ENCODE results near the gene TBCK. TPM values are rescaled to one million over a fixed set of nuclear protein-coding genes. Genes with fewer than 3 reads are reported as not detected.

TBCK gene
- total RNA-seq, 1 experiment from 2014 or later, result 22.3 TPM

DNA sequence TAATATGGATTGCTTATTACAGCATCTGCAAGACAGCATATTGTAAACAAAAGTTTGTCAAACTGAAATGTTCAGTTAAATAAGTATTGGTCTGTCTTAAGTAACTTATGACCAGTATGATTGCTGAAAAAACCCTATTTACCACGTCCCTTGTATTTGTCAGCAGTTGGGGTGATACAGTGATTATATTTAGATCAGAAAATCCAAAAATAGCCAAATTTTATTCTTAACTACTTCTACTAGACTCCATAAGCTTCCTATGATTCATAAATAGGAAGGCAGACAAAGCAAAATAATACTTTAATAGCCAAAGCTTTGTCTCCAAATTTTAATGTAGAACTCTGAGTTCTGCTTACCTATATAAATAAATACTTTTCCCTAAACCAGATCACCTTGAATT lies 45.3 kb downstream of the TBCK start:
- ChIA-PET CTCF (interaction anchor here (1.4 kb wide), 1 partner anchor 33 kb away, joined by 3 read pairs; no protein-coding TSS in a partner anchor), RAD21 (ENCODE audit: low non-redundant PET in 1 of 2, low total read pairs in 2 of 2, uncharacterized antibody in 2 of 2, unreplicated experiment in 2 of 2) (no interaction called here), POLR2A (no interaction called here)
- H3K4me2 ChIP-seq (ENCODE audit: low read length), result no peak overlapping the region
- intact Hi-C loops (cut with micrococcal nuclease), result no loop called here
- DNase-seq (ENCODE audit: low read depth, low spot score) (no peak), ATAC-seq (no peak)
- no peaks in the 10 kb centered on the region for H3K9me3 ChIP-seq (ENCODE audit: control insufficient read depth in 1 of 2, insufficient read depth in 1 of 2, low read depth in 1 of 2, low read length in 2 of 2)
- no peak overlapping the region for H3K4me3 ChIP-seq (replicated peaks in 1 of 2; ENCODE audit: low read depth in 1 of 2, low read length in 2 of 2)
- BruUV-seq (replicated peaks), result no TSS peak
- H3K9me2 ChIP-seq (ENCODE audit: insufficient read depth), result no peaks in the 10 kb centered on the region
- no peaks in the 10 kb centered on the region for H3K79me2 ChIP-seq (ENCODE audit: insufficient read depth, low read length)
- no peaks in the 10 kb centered on the region for H3K4me1 ChIP-seq (ENCODE audit: control insufficient read depth in 1 of 2, insufficient read depth in 2 of 2, low read length in 2 of 2)
- no peaks in the 10 kb centered on the region for H3K36me3 ChIP-seq (ENCODE audit: control insufficient read depth in 1 of 2, insufficient read depth in 2 of 2, low read length in 2 of 2)
- no peak overlapping the region for H3K27ac ChIP-seq (ENCODE audit: low read depth, low read length)
- no peak overlapping the region for H3K9ac ChIP-seq (ENCODE audit: low read length)
- H4K20me1 ChIP-seq (ENCODE audit: insufficient read depth), result no peaks in the 10 kb centered on the region
- no peak overlapping the region for H2AFZ ChIP-seq (ENCODE audit: low read depth, low read length, poor library complexity, severe bottlenecking)
- H3K27me3 ChIP-seq (ENCODE audit: insufficient read depth, low read length), result no peaks in the 10 kb centered on the region
- TF ChIP-seq SIN3A (IDR thresholded peaks at IDR 0.05; ENCODE audit: low read depth) (no peak), SP1 (IDR thresholded peaks at IDR 0.05; ENCODE audit: low read depth) (no peak), POLR2AphosphoS5 (IDR thresholded peaks at IDR 0.05; ENCODE audit: low read depth, low read length) (no peak), ELF1 (IDR thresholded peaks at IDR 0.05; ENCODE audit: borderline replicate concordance, low read depth) (no peak), RAD21 (IDR thresholded peaks at IDR 0.05; ENCODE audit: low read depth) (no peak), TCF7L2 (IDR thresholded peaks at IDR 0.05; ENCODE audit: borderline replicate concordance, extremely low read depth, insufficient read depth, insufficient read length) (no peak), EZH2 (IDR thresholded peaks at IDR 0.05) (no peak), EZH2phosphoT487 (IDR thresholded peaks at IDR 0.05; ENCODE audit: borderline replicate concordance) (no peak), ZFX (IDR thresholded peaks at IDR 0.05) (no peak)
- TF ChIP-seq, protein P1, sequence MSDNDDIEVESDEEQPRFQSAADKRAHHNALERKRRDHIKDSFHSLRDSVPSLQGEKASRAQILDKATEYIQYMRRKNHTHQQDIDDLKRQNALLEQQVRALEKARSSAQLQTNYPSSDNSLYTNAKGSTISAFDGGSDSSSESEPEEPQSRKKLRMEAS (IDR thresholded peaks at IDR 0.05), result no peak
- TF ChIP-seq, protein P2, sequence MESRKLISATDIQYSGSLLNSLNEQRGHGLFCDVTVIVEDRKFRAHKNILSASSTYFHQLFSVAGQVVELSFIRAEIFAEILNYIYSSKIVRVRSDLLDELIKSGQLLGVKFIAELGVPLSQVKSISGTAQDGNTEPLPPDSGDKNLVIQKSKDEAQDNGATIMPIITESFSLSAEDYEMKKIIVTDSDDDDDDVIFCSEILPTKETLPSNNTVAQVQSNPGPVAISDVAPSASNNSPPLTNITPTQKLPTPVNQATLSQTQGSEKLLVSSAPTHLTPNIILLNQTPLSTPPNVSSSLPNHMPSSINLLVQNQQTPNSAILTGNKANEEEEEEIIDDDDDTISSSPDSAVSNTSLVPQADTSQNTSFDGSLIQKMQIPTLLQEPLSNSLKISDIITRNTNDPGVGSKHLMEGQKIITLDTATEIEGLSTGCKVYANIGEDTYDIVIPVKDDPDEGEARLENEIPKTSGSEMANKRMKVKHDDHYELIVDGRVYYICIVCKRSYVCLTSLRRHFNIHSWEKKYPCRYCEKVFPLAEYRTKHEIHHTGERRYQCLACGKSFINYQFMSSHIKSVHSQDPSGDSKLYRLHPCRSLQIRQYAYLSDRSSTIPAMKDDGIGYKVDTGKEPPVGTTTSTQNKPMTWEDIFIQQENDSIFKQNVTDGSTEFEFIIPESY (IDR thresholded peaks at IDR 0.05; ENCODE audit: extremely low read depth, insufficient replicate concordance, low read length), result no peak
- TF ChIP-seq, protein P3, sequence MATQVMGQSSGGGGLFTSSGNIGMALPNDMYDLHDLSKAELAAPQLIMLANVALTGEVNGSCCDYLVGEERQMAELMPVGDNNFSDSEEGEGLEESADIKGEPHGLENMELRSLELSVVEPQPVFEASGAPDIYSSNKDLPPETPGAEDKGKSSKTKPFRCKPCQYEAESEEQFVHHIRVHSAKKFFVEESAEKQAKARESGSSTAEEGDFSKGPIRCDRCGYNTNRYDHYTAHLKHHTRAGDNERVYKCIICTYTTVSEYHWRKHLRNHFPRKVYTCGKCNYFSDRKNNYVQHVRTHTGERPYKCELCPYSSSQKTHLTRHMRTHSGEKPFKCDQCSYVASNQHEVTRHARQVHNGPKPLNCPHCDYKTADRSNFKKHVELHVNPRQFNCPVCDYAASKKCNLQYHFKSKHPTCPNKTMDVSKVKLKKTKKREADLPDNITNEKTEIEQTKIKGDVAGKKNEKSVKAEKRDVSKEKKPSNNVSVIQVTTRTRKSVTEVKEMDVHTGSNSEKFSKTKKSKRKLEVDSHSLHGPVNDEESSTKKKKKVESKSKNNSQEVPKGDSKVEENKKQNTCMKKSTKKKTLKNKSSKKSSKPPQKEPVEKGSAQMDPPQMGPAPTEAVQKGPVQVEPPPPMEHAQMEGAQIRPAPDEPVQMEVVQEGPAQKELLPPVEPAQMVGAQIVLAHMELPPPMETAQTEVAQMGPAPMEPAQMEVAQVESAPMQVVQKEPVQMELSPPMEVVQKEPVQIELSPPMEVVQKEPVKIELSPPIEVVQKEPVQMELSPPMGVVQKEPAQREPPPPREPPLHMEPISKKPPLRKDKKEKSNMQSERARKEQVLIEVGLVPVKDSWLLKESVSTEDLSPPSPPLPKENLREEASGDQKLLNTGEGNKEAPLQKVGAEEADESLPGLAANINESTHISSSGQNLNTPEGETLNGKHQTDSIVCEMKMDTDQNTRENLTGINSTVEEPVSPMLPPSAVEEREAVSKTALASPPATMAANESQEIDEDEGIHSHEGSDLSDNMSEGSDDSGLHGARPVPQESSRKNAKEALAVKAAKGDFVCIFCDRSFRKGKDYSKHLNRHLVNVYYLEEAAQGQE (IDR thresholded peaks at IDR 0.05; ENCODE audit: low read depth), result no peak
- TF ChIP-seq, protein P4, sequence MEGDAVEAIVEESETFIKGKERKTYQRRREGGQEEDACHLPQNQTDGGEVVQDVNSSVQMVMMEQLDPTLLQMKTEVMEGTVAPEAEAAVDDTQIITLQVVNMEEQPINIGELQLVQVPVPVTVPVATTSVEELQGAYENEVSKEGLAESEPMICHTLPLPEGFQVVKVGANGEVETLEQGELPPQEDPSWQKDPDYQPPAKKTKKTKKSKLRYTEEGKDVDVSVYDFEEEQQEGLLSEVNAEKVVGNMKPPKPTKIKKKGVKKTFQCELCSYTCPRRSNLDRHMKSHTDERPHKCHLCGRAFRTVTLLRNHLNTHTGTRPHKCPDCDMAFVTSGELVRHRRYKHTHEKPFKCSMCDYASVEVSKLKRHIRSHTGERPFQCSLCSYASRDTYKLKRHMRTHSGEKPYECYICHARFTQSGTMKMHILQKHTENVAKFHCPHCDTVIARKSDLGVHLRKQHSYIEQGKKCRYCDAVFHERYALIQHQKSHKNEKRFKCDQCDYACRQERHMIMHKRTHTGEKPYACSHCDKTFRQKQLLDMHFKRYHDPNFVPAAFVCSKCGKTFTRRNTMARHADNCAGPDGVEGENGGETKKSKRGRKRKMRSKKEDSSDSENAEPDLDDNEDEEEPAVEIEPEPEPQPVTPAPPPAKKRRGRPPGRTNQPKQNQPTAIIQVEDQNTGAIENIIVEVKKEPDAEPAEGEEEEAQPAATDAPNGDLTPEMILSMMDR (IDR thresholded peaks at IDR 0.05 in 2 of 3, conservative IDR thresholded peaks at IDR 0.05 in 1 of 3; ENCODE audit: borderline replicate concordance in 1 of 3, insufficient read depth in 1 of 3, low read depth in 2 of 3, low read length in 2 of 3), result no peak
